OCI-LY1 (cell line): Measurements from ENCODE around the gene GLRX5.
"Not testable (repeated sequence)": the region's sequence is repeated elsewhere in the genome, so short reads cannot be mapped to it uniquely, and the experiment has no call there.

Experiments used
- EZH2 ChIP-seq: fragments of 200-600 bp; sonication (generic), shearing (Covaris generic); IDR thresholded peaks from 2 replicates; pipeline ENCODE4 v1.8.0; 2017; ENCODE audit warnings: borderline replicate concordance, mixed run types, mild to moderate bottlenecking, antibody characterized with exemption, low read length, moderate library complexity, mixed read lengths
- TF ChIP-seq, protein P1 (sequence below): fragments of 200-600 bp; sonication (generic), shearing (Covaris generic); IDR thresholded peaks from 2 replicates; pipeline ENCODE4 v1.5.1; 2017; ENCODE audit warnings: mild to moderate bottlenecking, antibody characterized with exemption, low read length, moderate library complexity, mixed read lengths

DNA sequence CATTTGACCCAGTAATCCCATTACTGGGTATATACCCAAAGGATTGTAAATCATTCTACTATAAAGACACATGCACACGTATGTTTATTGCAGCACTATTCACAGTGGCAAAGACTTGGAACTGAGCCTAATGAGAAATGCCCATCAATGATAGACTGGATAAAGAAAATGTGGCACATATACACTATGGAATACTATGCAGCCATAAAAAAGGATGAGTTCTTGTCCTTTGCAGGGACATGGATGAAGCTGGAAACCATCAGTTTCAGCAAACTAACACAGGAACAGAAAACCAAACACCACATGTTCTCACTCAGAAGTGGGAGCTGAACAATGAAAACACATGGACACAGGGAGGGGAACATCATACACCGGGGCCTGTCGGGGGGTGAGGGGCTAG lies 56.3 kb downstream of the GLRX5 start:
- not testable (repeated sequence) for TF ChIP-seq EZH2
- TF ChIP-seq, protein P1, sequence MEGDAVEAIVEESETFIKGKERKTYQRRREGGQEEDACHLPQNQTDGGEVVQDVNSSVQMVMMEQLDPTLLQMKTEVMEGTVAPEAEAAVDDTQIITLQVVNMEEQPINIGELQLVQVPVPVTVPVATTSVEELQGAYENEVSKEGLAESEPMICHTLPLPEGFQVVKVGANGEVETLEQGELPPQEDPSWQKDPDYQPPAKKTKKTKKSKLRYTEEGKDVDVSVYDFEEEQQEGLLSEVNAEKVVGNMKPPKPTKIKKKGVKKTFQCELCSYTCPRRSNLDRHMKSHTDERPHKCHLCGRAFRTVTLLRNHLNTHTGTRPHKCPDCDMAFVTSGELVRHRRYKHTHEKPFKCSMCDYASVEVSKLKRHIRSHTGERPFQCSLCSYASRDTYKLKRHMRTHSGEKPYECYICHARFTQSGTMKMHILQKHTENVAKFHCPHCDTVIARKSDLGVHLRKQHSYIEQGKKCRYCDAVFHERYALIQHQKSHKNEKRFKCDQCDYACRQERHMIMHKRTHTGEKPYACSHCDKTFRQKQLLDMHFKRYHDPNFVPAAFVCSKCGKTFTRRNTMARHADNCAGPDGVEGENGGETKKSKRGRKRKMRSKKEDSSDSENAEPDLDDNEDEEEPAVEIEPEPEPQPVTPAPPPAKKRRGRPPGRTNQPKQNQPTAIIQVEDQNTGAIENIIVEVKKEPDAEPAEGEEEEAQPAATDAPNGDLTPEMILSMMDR, result not testable (repeated sequence)
